ENCODE measurements around the gene LSM4.
"Not testable (repeated sequence)": the region's sequence is repeated elsewhere in the genome, so short reads cannot be mapped to it uniquely, and the experiment has no call there.

DNA sequence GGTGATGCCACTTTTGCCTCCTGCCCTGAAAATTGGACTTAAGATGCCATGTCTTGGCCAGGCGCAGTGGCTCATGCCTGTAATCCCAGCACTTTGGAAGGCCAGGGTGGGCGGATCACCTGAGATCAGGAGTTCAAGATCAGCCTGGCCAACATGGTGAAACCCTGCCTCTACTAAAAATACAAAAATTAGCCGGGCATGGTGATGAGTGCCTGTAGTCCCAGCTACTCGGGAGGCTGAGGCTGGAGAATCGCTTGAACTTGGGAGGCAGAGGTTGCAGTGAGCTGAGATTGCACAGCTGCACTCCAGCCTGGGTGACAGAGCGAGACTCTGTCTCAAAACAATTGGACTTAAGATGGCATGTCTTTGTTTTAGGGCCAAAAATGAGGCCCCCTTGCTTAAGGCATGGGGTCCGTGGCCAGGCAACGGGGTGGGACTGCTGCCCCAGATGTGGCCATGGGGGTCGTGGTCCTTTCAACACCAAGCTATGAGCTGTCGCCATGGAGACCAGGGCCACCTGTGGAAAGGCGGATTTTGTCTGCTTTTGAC, 41.5 kb upstream of the LSM4 start:
- peak; percentile 8 for TF ChIP-seq POLR2A (IDR thresholded peaks at IDR 0.05; ENCODE audit: low read length)
- TF ChIP-seq GATA1 (IDR thresholded peaks at IDR 0.05; ENCODE audit: low read depth, low read length) = not testable (repeated sequence)
